ENCODE measurements around the gene PDE6D. TPM values are rescaled to one million over a fixed set of nuclear protein-coding genes. Genes with fewer than 3 reads are reported as not detected.
"Not testable (repeated sequence)": the region's sequence is repeated elsewhere in the genome, so short reads cannot be mapped to it uniquely, and the experiment has no call there.

PDE6D gene
- total RNA-seq, 4 donors from 2014 or later, result 11.7 to 22.6 (median 17.6) TPM

GRCh38 chr2:231713730-231714638, 67.1 kb downstream of the PDE6D start:
- intact Hi-C loops (cut with DNase I; ENCODE audit: low total_unique reads), result no loop called here
- in situ Hi-C loops (cut with MboI; ENCODE audit: low sequenced_read_pairs in 4 of 4), result loop anchor here in 2 of 4 donors (5.0 to 10.0 kb wide), 3 partner anchors 37 to 102 kb away; no protein-coding TSS in a partner anchor
- ATAC-seq, result peak; percentile 25 to 47
- Histone ChIP-seq H3K36me3 (peaks cover 0 to 11% of the 10 kb centered on the region in 2 donors), H3K27me3 (no peaks in the 10 kb centered on the region), H3K4me3 (no peak overlapping the region), H3K9me3 (no peaks in the 10 kb centered on the region), H3K27ac (peak overlapping the region; percentile 71 to 100 (median 76)), H3K4me1 (peaks cover 39% of the 10 kb centered on the region in 2 donors)
- TF ChIP-seq POLR2A (IDR thresholded peaks at IDR 0.05) (no peak), CTCF (IDR thresholded peaks at IDR 0.05 in 4 of 5, conservative IDR thresholded peaks at IDR 0.05 in 1 of 5) (peak; percentile 92 to 98 (median 97))
- DNase-seq, result peak; percentile 74 to 89

GRCh38 chr2:231713406-231713729, 67.7 kb downstream of the PDE6D start:
- Histone ChIP-seq H3K4me1 (peaks cover 35 to 39% of the 10 kb centered on the region in 2 donors), H3K27ac (peak overlapping the region; percentile 71 to 100 (median 76)), H3K36me3 (peaks cover 0 to 11% of the 10 kb centered on the region in 2 donors)
- H3K27me3 ChIP-seq; intact Hi-C loops (cut with DNase I; ENCODE audit: low total_unique reads); ATAC-seq; H3K9me3 ChIP-seq; DNase-seq; H3K4me3 ChIP-seq: not testable (repeated sequence)
- in situ Hi-C loops (cut with MboI; ENCODE audit: low sequenced_read_pairs in 4 of 4), result loop anchor here in 2 of 4 donors (5.0 to 10.0 kb wide), 3 partner anchors 36 to 101 kb away; no protein-coding TSS in a partner anchor

- ATAC-seq; DNase-seq; H3K27me3 ChIP-seq; H3K4me3 ChIP-seq; intact Hi-C loops (cut with DNase I; ENCODE audit: low total_unique reads); H3K9me3 ChIP-seq: not testable (repeated sequence)
- peaks cover 35 to 39% of the 10 kb centered on the region in 2 donors for H3K4me1 ChIP-seq
- in situ Hi-C loops (cut with MboI; ENCODE audit: low sequenced_read_pairs in 4 of 4), result loop anchor here in 2 of 4 donors (5.0 to 10.0 kb wide), 3 partner anchors 35 to 100 kb away; no protein-coding TSS in a partner anchor
- H3K36me3 ChIP-seq, result peaks cover 0 to 11% of the 10 kb centered on the region in 2 donors
- peak overlapping the region; percentile 94 to 100 (median 96) for H3K27ac ChIP-seq
These were observed 68.5 kb downstream of the PDE6D start for GRCh38 chr2:231712451-231713021.

GRCh38 chr2:231711677-231712450, 69.2 kb downstream of the PDE6D start:
- no peaks in the 10 kb centered on the region for H3K9me3 ChIP-seq
- H3K27me3 ChIP-seq, result no peaks in the 10 kb centered on the region
- H3K27ac ChIP-seq, result peak overlapping the region; percentile 94 to 100 (median 96)
- H3K36me3 ChIP-seq, result peaks cover 0 to 11% of the 10 kb centered on the region in 2 donors
- in situ Hi-C loops (cut with MboI; ENCODE audit: low sequenced_read_pairs in 4 of 4) (loop anchor here in 2 of 4 donors (5.0 to 10.0 kb wide), 3 partner anchors 35 to 100 kb away; no protein-coding TSS in a partner anchor), intact Hi-C loops (cut with DNase I; ENCODE audit: low total_unique reads) (no loop called here)
- H3K4me1 ChIP-seq, result peaks cover 32 to 39% of the 10 kb centered on the region in 2 donors
- ATAC-seq (no peak), DNase-seq (no peak)
- peak overlapping the region; percentile 76 to 98 (median 88) for H3K4me3 ChIP-seq
- TF ChIP-seq CTCF (IDR thresholded peaks at IDR 0.05 in 4 of 5, conservative IDR thresholded peaks at IDR 0.05 in 1 of 5), result no peak
- no peak for TF ChIP-seq POLR2A (IDR thresholded peaks at IDR 0.05)

Measured in gastrocnemius medialis (tissue), 4 donors.